Tibial nerve (tissue), 4 donors: ENCODE measurements around the gene PTGES2. TPM values are rescaled to one million over a fixed set of nuclear protein-coding genes. Genes with fewer than 3 reads are reported as not detected.
A peak's percentile ranks its signal among the peaks of the same experiment; 100 is the strongest.

Source experiments
- DNase-seq, 2 donors: peaks; one replicate each; pipeline ENCODE4 v3.0.0-alpha.2; 2019; ENCODE audit warnings: low spot score in 2 of 2
- H3K27ac ChIP-seq, 4 donors: fragments of 200-600 bp; sonication (generic) in 3 of 4; one replicate each; pipeline ENCODE4 v1.5.1; 2017 to 2019; ENCODE audit warnings: mild to moderate bottlenecking in 1 of 4
- H3K27me3 ChIP-seq, 2 donors: fragments of 200-600 bp; sonication (generic) in 1 of 2; one replicate each; pipeline versions ENCODE4 v1.5.1 to v1.6.0; 2017 to 2019
- H3K36me3 ChIP-seq, 3 donors: fragments of 200-600 bp; sonication (generic); one replicate each; pipeline ENCODE4 v1.5.1; 2018 to 2019
- H3K4me1 ChIP-seq, 4 donors: fragments of 200-600 bp; sonication (generic) in 3 of 4; one replicate each; pipeline ENCODE4 v1.5.1; 2017 to 2019
- H3K4me3 ChIP-seq, 4 donors: fragments of 200-600 bp; sonication (generic) in 3 of 4; one replicate each; pipeline ENCODE4 v1.5.1; 2017 to 2019; ENCODE audit warnings: mild to moderate bottlenecking in 1 of 4, moderate library complexity in 1 of 4
- H3K9me3 ChIP-seq, 4 donors: fragments of 200-600 bp; sonication (generic) in 3 of 4; one replicate each; pipeline ENCODE4 v1.5.1; 2017 to 2019
- CTCF ChIP-seq, 5 experiments: fragments of 200-600 bp in 3 of 5; fragments of 450-650 bp in 2 of 5; sonication (generic) in 3 of 5; IDR thresholded peaks; one replicate each; pipeline ENCODE4 v1.5.1; 2016 to 2019; ENCODE audit warnings: antibody characterized with exemption in 5 of 5, mild to moderate bottlenecking in 3 of 5, moderate library complexity in 2 of 5
- EP300 ChIP-seq, 2 donors: sonication (generic); formaldehyde crosslinking; IDR thresholded peaks; one replicate each; pipeline ENCODE4 v1.6.1; 2017; ENCODE audit warnings: antibody characterized with exemption in 2 of 2, mild to moderate bottlenecking in 1 of 2
- POLR2A ChIP-seq, 2 donors: fragments of 450-650 bp; IDR thresholded peaks; one replicate each; pipeline ENCODE4 v1.6.1; 2017; ENCODE audit warnings: antibody characterized with exemption in 2 of 2, mild to moderate bottlenecking in 2 of 2, moderate library complexity in 2 of 2
- WGBS, 2 donors: methylation state at CpG; one replicate each; pipeline ENCODE4 v1.1.5; 2018; 5-methylcytosine and 5-hydroxymethylcytosine counted together
- total RNA-seq, 4 donors: library from RNA; depleted of rRNA; stranded (reverse); fragments of >200 nt; gene quantifications; one replicate each; pipeline ENCODE4 v1.1.0, GENCODE V29; 2016

Gene PTGES2
- total RNA-seq, 4 donors from 2014 or later, result 68.9 to 180 (median 74.7) TPM

DNA sequence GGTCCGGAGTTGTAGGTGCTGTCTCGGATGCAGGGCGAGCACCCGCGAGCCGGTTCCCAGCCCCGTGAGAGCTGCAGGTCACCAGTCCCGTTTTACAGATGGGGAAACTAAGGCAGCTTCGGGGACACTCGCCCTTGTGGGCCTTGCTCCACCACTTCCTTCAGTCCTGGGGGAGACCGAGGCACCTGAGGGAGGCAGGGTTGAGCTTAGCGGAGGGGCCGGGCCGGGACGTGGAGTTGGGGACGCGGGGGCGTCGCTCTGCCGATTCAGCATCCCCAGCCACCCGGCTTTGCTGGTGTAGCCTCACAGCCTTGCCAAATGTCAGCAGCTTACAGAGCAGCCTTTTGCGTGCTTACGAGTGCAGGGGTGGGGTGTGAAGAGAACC, 33.1 kb upstream of the PTGES2 start:
- Histone ChIP-seq H3K4me3 (peak overlapping the region; percentile 57 to 86 (median 77)), H3K9me3 (no peaks in the 10 kb centered on the region), H3K36me3 (peaks cover under 1 to 37% (median 9%) of the 10 kb centered on the region in 3 donors), H3K27me3 (no peaks in the 10 kb centered on the region), H3K27ac (peak overlapping the region in 3 of 4 donors; percentile 77 to 87 (median 79)), H3K4me1 (peaks cover 0 to 28% (median 5%) of the 10 kb centered on the region in 4 donors)
- TF ChIP-seq POLR2A (IDR thresholded peaks at IDR 0.05), result no peak
- TF ChIP-seq CTCF (IDR thresholded peaks at IDR 0.05), result no peak
- TF ChIP-seq EP300 (IDR thresholded peaks at IDR 0.05), result no peak
- DNase-seq, result no peak
- WGBS, 2 donors, result 0 to 1% methylated on average over 16 to 22 of the region's 23 CpGs

DNA sequence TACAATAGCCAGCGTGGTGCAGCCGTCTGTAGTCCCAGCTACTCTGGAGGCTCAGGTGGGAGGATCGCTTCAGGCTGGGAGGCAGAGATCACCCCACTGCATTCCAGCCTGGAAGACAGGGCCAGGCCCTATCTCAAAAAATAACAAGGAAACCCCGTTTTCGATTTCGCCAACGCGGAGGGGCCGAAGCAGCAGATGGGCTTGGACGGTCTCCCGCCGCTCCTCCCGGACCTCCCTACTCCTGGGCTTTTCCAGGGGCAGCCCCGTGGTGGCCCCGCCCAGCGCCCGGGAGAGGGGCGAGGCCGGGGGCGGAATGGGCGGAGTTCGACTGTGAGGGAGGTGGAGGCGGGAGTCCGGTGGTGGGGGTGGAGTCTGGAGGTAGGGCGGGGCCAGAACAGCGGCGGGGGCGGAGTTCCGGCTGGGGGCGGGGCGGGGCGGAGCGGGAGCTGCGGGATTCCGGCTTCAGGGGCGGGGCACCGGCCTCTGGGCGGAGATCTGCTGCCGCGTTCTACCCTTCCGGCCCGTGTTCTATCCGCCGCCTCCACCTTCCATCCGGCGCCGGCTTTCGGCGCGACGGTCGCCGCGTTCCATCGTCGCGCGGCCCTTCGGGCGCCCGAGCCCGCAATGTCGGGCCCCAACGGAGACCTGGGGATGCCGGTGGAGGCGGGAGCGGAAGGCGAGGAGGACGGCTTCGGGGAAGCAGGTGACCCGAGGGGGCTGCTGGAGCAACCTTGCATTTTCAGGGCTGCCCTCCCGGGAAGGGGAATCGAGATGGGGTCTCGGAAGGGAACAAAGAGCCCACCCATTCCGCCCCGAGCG, 32.5 kb upstream of the PTGES2 start, which contains the start of gene BBLN:
Gene BBLN, plus strand, starts transcription at position 482 of the 819 bp plus-strand sequence. Its CDS starts 143 bp downstream, at position 625.
- DNase-seq, result peak; percentile 90 to 91
- H3K9me3 ChIP-seq, result no peaks in the 10 kb centered on the region
- 1% methylated on average over 36 to 68 of the region's 77 CpGs for WGBS, 2 donors
- peak within 1 kb of the TSS; percentile 38 to 90 (median 82) for H3K27ac ChIP-seq
- no peak for TF ChIP-seq CTCF (IDR thresholded peaks at IDR 0.05)
- peak in 1 of 2 donors; percentile 62 for TF ChIP-seq EP300 (IDR thresholded peaks at IDR 0.05)
- TF ChIP-seq POLR2A (IDR thresholded peaks at IDR 0.05), result peak in 1 of 2 donors; percentile 44
- H3K4me1 ChIP-seq, result peaks cover 0 to 28% (median 5%) of the 10 kb centered on the region in 4 donors
- H3K27me3 ChIP-seq, result no peaks in the 10 kb centered on the region
- peak within 1 kb of the TSS; percentile 57 to 86 (median 77) for H3K4me3 ChIP-seq
- peaks cover 0 to 31% (median 9%) of the 10 kb centered on the region in 3 donors for H3K36me3 ChIP-seq

DNA sequence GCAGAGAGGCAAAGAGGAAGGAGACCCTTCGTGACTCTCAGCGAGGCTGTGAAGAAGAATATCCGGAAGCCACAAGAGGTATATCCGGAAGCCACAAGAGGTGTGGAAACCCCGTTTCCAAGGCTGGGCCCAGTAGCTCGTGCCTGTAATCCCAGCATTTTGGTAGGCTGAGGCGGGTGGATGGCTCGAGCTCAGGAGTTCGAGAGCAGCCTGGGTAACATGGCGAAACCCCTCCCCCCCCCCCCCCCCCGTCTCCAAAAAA, 31.9 kb upstream of the PTGES2 start:
- TF ChIP-seq POLR2A (IDR thresholded peaks at IDR 0.05) (no peak), CTCF (IDR thresholded peaks at IDR 0.05) (no peak), EP300 (IDR thresholded peaks at IDR 0.05) (no peak)
- peak overlapping the region; percentile 38 to 90 (median 82) for H3K27ac ChIP-seq
- no peaks in the 10 kb centered on the region for H3K27me3 ChIP-seq
- no peaks in the 10 kb centered on the region for H3K9me3 ChIP-seq
- peaks cover 0 to 28% (median 5%) of the 10 kb centered on the region in 4 donors for H3K4me1 ChIP-seq
- peak overlapping the region; percentile 57 to 86 (median 77) for H3K4me3 ChIP-seq
- peaks cover 0 to 26% (median 9%) of the 10 kb centered on the region in 3 donors for H3K36me3 ChIP-seq
- 34 to 40% methylated on average over 9 to 11 of the region's 11 CpGs for WGBS, 2 donors
- DNase-seq, result no peak

- TF ChIP-seq EP300 (IDR thresholded peaks at IDR 0.05), result no peak
- TF ChIP-seq CTCF (IDR thresholded peaks at IDR 0.05), result no peak
- no peak for DNase-seq
- H3K36me3 ChIP-seq, result no peaks in the 10 kb centered on the region
- H3K9me3 ChIP-seq, result no peaks in the 10 kb centered on the region
- H3K27me3 ChIP-seq, result no peaks in the 10 kb centered on the region
- H3K4me1 ChIP-seq, result peaks cover 0 to 16% (median 5%) of the 10 kb centered on the region in 4 donors
- WGBS, 2 donors, result 69 to 80% methylated on average over 7 of the region's 7 CpGs
- H3K4me3 ChIP-seq, result no peak overlapping the region
- H3K27ac ChIP-seq, result no peak overlapping the region
Observed at GRCh38 chr9:128155736-128156500, 28.4 kb upstream of the PTGES2 start.
